ENCODE data around the gene PTMA.

GRCh38 chr2:231752061-231752460, 43.7 kb downstream of the PTMA start:
- no peak for TF ChIP-seq CTCF (IDR thresholded peaks at IDR 0.05; ENCODE audit: low read length)
- no peak for TF ChIP-seq EZH2phosphoT487 (IDR thresholded peaks at IDR 0.05; ENCODE audit: low read length)

Measured in MM.1S (cell line).